K562 (cell line): ENCODE measurements around the gene CUL1. TPM values are rescaled to one million over a fixed set of nuclear protein-coding genes. Genes with fewer than 3 reads are reported as not detected.

Experiments used
- BRCA1 ChIP-seq, 2 experiments: fragments of 450-650 bp in 1 of 2; sonication (generic) in 1 of 2; formaldehyde crosslinking in 1 of 2; IDR thresholded peaks; 2 replicates each; pipeline versions ENCODE4 v1.5.0 to v1.6.1; 2017 to 2020; ENCODE audit warnings: mild to moderate bottlenecking in 1 of 2, missing genetic modification reagents in 1 of 2
- CC2D1A ChIP-seq: fragments of 450-650 bp; IDR thresholded peaks from 2 replicates; pipeline ENCODE4 v1.6.1; 2017; ENCODE audit warnings: mild to moderate bottlenecking
- ELF2 ChIP-seq: fragments of 250-450 bp; sonication (Bioruptor Pico); IDR thresholded peaks from 2 replicates; pipeline ENCODE4 v1.5.0; 2021; ENCODE audit warnings: mild to moderate bottlenecking
- ESRRB ChIP-seq: fragments of 250-450 bp; sonication (Bioruptor Pico); IDR thresholded peaks from 2 replicates; pipeline ENCODE4 v1.5.0; 2020; ENCODE audit warnings: mild to moderate bottlenecking, moderate library complexity, borderline replicate concordance
- FOXP1 ChIP-seq: sonication (generic); formaldehyde crosslinking; IDR thresholded peaks from 2 replicates; pipeline ENCODE4 v1.8.0; 2022; ENCODE audit warnings: mild to moderate bottlenecking, missing genetic modification reagents
- MBD2 ChIP-seq: sonication (generic); IDR thresholded peaks from 2 replicates; pipeline ENCODE4 v1.6.1; 2016; ENCODE audit warnings: low read depth, borderline replicate concordance
- MCM3 ChIP-seq: fragments of 450-650 bp; IDR thresholded peaks from 2 replicates; pipeline ENCODE4 v1.6.1; 2016
- NR2F6 ChIP-seq: fragments of 450-650 bp; formaldehyde crosslinking; IDR thresholded peaks from 2 replicates; pipeline ENCODE4 v1.4.0; 2020; ENCODE audit warnings: mild to moderate bottlenecking
- SPI1 ChIP-seq: IDR thresholded peaks from 2 replicates; pipeline ENCODE4 v1.6.1; 2011; ENCODE audit warnings: low read depth, low read length, control low read depth, borderline replicate concordance
- SRF ChIP-seq, 2 experiments: fragments of 250-450, 450-650 bp in 1 of 2; sonication (Bioruptor Pico) in 1 of 2; sonication (generic) in 1 of 2; formaldehyde crosslinking; IDR thresholded peaks; 2 replicates each; pipeline versions ENCODE4 v1.5.0 to v1.5.1; 2020 to 2022; ENCODE audit warnings: mild to moderate bottlenecking in 1 of 2, missing genetic modification reagents in 1 of 2
- TEAD4 ChIP-seq, 2 experiments: sonication (generic) in 1 of 2; formaldehyde crosslinking in 1 of 2; IDR thresholded peaks; 2 replicates each; pipeline versions ENCODE4 v1.6.1 to v1.8.0; 2012 to 2022; ENCODE audit warnings: borderline replicate concordance in 1 of 2, inconsistent platforms in 1 of 2, low read length in 1 of 2, mild to moderate bottlenecking in 1 of 2, missing genetic modification reagents in 1 of 2
- ZNF143 ChIP-seq: sonication (generic); formaldehyde crosslinking; IDR thresholded peaks from 2 replicates; pipeline ENCODE4 v1.9.0; 2022; ENCODE audit warnings: mild to moderate bottlenecking, missing genetic modification reagents
- ZNF444 ChIP-seq: fragments of 250-450 bp; sonication (Bioruptor Pico); IDR thresholded peaks from 2 replicates; pipeline ENCODE4 v1.4.0; 2020; ENCODE audit warnings: mild to moderate bottlenecking, moderate library complexity
- polyA plus RNA-seq, 8 experiments: library from polyadenylated mRNA; depleted of rRNA in 4 of 8; stranded (reverse) in 5 of 8; unstranded in 3 of 8; fragments of >200 nt; fragmentation: Nextera tagmentation in 2 of 8; fragmentation: Illumina TruSeq in 1 of 8; extraction: Ambion mirVana in 2 of 8; extraction: Trizol in 1 of 8; gene quantifications; 2 replicates each; pipeline versions ENCODE4 v1.2.1 to v1.2.3, GENCODE V29; 2011 to 2014; ENCODE audit warnings: inconsistent platforms in 1 of 8, missing spikeins in 1 of 8
- total RNA-seq, 7 experiments: library from RNA; depleted of rRNA in 6 of 7; stranded (reverse); fragments of >200 nt in 6 of 7; fragmentation: Illumina TruSeq in 2 of 7; extraction: Trizol in 2 of 7; gene quantifications; 2 replicates each; pipeline versions ENCODE4 v1.2.1 to v1.2.3, GENCODE V29; 2011 to 2021; ENCODE audit warnings: low replicate concordance in 1 of 7
- TF ChIP-seq, protein P1 (sequence below): fragments of 250-450 bp; sonication (Bioruptor Pico); IDR thresholded peaks from 2 replicates; pipeline ENCODE4 v1.8.0; 2022; ENCODE audit warnings: inconsistent platforms, mild to moderate bottlenecking, moderate library complexity, borderline replicate concordance
- TF ChIP-seq, protein P2 (sequence below): IDR thresholded peaks from 2 replicates; pipeline ENCODE4 v1.6.1; 2011; ENCODE audit not compliant: insufficient read length; ENCODE audit errors: extremely low read depth
- TF ChIP-seq, protein P3 (sequence below): fragments of 450-650 bp; conservative IDR thresholded peaks from 2 replicates; pipeline ENCODE4 v1.6.1; 2016; ENCODE audit warnings: missing genetic modification characterization, low read depth, mild to moderate bottlenecking, missing compliant biosample characterization, moderate library complexity

The CUL1 gene
- total and polyA plus RNA-seq, 9 of the 15 experiments (the other 6 are each of a cell fraction or from before 2014, with no cell fraction given) = 31.5 to 107 (median 96.5) TPM

GRCh38 chr7:148719753-148720152 is 21.1 kb downstream of the CUL1 start (continued):
- no peak for TF ChIP-seq ESRRB (CRISPR knock-in tag)
- TF ChIP-seq, protein P1, sequence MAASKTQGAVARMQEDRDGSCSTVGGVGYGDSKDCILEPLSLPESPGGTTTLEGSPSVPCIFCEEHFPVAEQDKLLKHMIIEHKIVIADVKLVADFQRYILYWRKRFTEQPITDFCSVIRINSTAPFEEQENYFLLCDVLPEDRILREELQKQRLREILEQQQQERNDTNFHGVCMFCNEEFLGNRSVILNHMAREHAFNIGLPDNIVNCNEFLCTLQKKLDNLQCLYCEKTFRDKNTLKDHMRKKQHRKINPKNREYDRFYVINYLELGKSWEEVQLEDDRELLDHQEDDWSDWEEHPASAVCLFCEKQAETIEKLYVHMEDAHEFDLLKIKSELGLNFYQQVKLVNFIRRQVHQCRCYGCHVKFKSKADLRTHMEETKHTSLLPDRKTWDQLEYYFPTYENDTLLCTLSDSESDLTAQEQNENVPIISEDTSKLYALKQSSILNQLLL (CRISPR knock-in tag) = no peak
- TF ChIP-seq, protein P2, sequence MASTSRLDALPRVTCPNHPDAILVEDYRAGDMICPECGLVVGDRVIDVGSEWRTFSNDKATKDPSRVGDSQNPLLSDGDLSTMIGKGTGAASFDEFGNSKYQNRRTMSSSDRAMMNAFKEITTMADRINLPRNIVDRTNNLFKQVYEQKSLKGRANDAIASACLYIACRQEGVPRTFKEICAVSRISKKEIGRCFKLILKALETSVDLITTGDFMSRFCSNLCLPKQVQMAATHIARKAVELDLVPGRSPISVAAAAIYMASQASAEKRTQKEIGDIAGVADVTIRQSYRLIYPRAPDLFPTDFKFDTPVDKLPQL = no peak
- no peak for TF ChIP-seq MCM3
- 0 out of 2 replicates have a peak, but pooled peaks have one; percentile 27 for TF ChIP-seq FOXP1 (CRISPR knock-in tag)
- no peak for TF ChIP-seq BRCA1 (IDR thresholded peaks at IDR 0.05)
- no peak for TF ChIP-seq BRCA1 (CRISPR knock-in tag; IDR thresholded peaks at IDR 0.05)
- 0 out of 4 replicates have a peak, but pooled peaks of 1 of the 2 experiments have one; percentile 11 for TF ChIP-seq SRF (CRISPR knock-in tag; IDR thresholded peaks at IDR 0.05)
- TF ChIP-seq ZNF143 = peak; percentile 34; the same call in 1 of the 2 replicates
- TF ChIP-seq, protein P3, sequence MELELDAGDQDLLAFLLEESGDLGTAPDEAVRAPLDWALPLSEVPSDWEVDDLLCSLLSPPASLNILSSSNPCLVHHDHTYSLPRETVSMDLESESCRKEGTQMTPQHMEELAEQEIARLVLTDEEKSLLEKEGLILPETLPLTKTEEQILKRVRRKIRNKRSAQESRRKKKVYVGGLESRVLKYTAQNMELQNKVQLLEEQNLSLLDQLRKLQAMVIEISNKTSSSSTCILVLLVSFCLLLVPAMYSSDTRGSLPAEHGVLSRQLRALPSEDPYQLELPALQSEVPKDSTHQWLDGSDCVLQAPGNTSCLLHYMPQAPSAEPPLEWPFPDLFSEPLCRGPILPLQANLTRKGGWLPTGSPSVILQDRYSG (tag) = no peak
- TF ChIP-seq TEAD4 (IDR thresholded peaks at IDR 0.05; ENCODE audit: low read length) = no peak
- 0 out of 2 replicates have a peak, but pooled peaks have one; percentile 43 for TF ChIP-seq TEAD4 (CRISPR knock-in tag; IDR thresholded peaks at IDR 0.05; ENCODE audit: borderline replicate concordance)
- no peak for TF ChIP-seq ELF2
- TF ChIP-seq CC2D1A = no peak
- no peak for TF ChIP-seq MBD2
- TF ChIP-seq NR2F6 = no peak
- peak; percentile 78; the same call in 1 of the 2 replicates for TF ChIP-seq SPI1
- TF ChIP-seq ZNF444 (CRISPR knock-in tag) = no peak
